KOPT-K1 (cell line): Measurements from ENCODE around the gene CDK4.
"Not testable (repeated sequence)": the region's sequence is repeated elsewhere in the genome, so short reads cannot be mapped to it uniquely, and the experiment has no call there.

ENCODE experiments used
- H3K27ac ChIP-seq: fragments of 200-600 bp; sonication (generic); 2 replicates; pipeline ENCODE4 v1.5.1; 2016; ENCODE audit warnings: antibody characterized with exemption, mild to moderate bottlenecking, low read depth, low read length; ENCODE audit not compliant: poor library complexity, severe bottlenecking
- H3K36me3 ChIP-seq: fragments of 200-600 bp; sonication (generic); 2 replicates; pipeline ENCODE4 v1.5.1; 2017; ENCODE audit warnings: antibody characterized with exemption, mild to moderate bottlenecking, low read length, moderate library complexity; ENCODE audit not compliant: insufficient read depth
- H3K9me3 ChIP-seq: fragments of 200-600 bp; sonication (generic); 2 replicates; pipeline ENCODE4 v1.5.1; 2017; ENCODE audit warnings: antibody characterized with exemption, low read length, mild to moderate bottlenecking; ENCODE audit not compliant: insufficient read depth, poor library complexity, severe bottlenecking

Gene CDK4

GRCh38 chr12:57777367-57777766, 25.3 kb upstream of the CDK4 start:
- H3K36me3 ChIP-seq = no peaks in the 10 kb centered on the region
- H3K9me3 ChIP-seq = no peaks in the 10 kb centered on the region
- H3K27ac ChIP-seq = no peak overlapping the region

- no peaks in the 10 kb centered on the region for H3K36me3 ChIP-seq
- no peaks in the 10 kb centered on the region for H3K9me3 ChIP-seq
- H3K27ac ChIP-seq = no peak overlapping the region
Observed at GRCh38 chr12:57776247-57776587, 24.1 kb upstream of the CDK4 start.

- H3K9me3 ChIP-seq = no peaks in the 10 kb centered on the region
- H3K27ac ChIP-seq = no peak overlapping the region
- peaks cover 3% of the 10 kb centered on the region; the same call in 1 of the 2 replicates for H3K36me3 ChIP-seq
Observed at GRCh38 chr12:57775563-57776246, 23.6 kb upstream of the CDK4 start.

- Histone ChIP-seq H3K9me3 (no peaks in the 10 kb centered on the region), H3K36me3 (peaks cover 10% of the 10 kb centered on the region; the same call in 1 of the 2 replicates), H3K27ac (no peak overlapping the region)
Observed at GRCh38 chr12:57775044-57775443, 22.9 kb upstream of the CDK4 start.

- H3K36me3 ChIP-seq = peaks cover 14% of the 10 kb centered on the region; the same call in 1 of the 2 replicates
- not testable (repeated sequence) for H3K27ac ChIP-seq, H3K9me3 ChIP-seq
Observed at GRCh38 chr12:57774634-57775033, 22.5 kb upstream of the CDK4 start.

- no peaks in the 10 kb centered on the region for H3K9me3 ChIP-seq
- peaks cover 34% of the 10 kb centered on the region for H3K36me3 ChIP-seq
- peak within 1 kb of the TSS; percentile 75 for H3K27ac ChIP-seq
Observed at GRCh38 chr12:57772429-57773322, 20.6 kb upstream of the CDK4 start, which contains the start of gene EEF1AKMT3. Gene EEF1AKMT3, plus strand, starts transcription at chr12:57772614. Its CDS starts 111 bp downstream, at chr12:57772725.

- Histone ChIP-seq H3K9me3 (no peaks in the 10 kb centered on the region), H3K27ac (peak within 1 kb of the TSS; percentile 75), H3K36me3 (peaks cover 39% of the 10 kb centered on the region)
Observed at GRCh38 chr12:57771873-57772428, 19.8 kb upstream of the CDK4 start, which contains the start of gene METTL1. Gene METTL1, minus strand, starts transcription at chr12:57772105. Its CDS starts 22 bp downstream, at chr12:57772083.

GRCh38 chr12:57771236-57771872, 19.2 kb upstream of the CDK4 start:
- Histone ChIP-seq H3K36me3 (peaks cover 39% of the 10 kb centered on the region), H3K27ac (peak overlapping the region; percentile 75), H3K9me3 (no peaks in the 10 kb centered on the region)

- no peaks in the 10 kb centered on the region for H3K9me3 ChIP-seq
- H3K36me3 ChIP-seq = peaks cover 39% of the 10 kb centered on the region
- peak overlapping the region; percentile 75 for H3K27ac ChIP-seq
Observed at GRCh38 chr12:57770734-57771133, 18.6 kb upstream of the CDK4 start.

GRCh38 chr12:57769594-57769993, 17.5 kb upstream of the CDK4 start:
- Histone ChIP-seq H3K36me3 (peaks cover 39% of the 10 kb centered on the region), H3K27ac (no peak overlapping the region)

GRCh38 chr12:57767876-57768275, 15.8 kb upstream of the CDK4 start:
- no peaks in the 10 kb centered on the region for H3K9me3 ChIP-seq
- H3K27ac ChIP-seq = no peak overlapping the region
- peaks cover 43% of the 10 kb centered on the region for H3K36me3 ChIP-seq

More at GRCh38 chr12:57769594-57769993, 17.5 kb upstream of the CDK4 start:
- no peaks in the 10 kb centered on the region for H3K9me3 ChIP-seq

- peaks cover 49% of the 10 kb centered on the region for H3K36me3 ChIP-seq
- no peaks in the 10 kb centered on the region for H3K9me3 ChIP-seq
- no peak overlapping the region for H3K27ac ChIP-seq
Observed at GRCh38 chr12:57767305-57767698, 15.2 kb upstream of the CDK4 start.

GRCh38 chr12:57766464-57767304, 14.6 kb upstream of the CDK4 start, which contains the start of gene CYP27B1:
Gene CYP27B1, minus strand, starts transcription at chr12:57767078. Its CDS starts 37 bp downstream, at chr12:57767041.
- Histone ChIP-seq H3K27ac (no peak within 1 kb of the TSS), H3K36me3 (peaks cover 54% of the 10 kb centered on the region), H3K9me3 (no peaks in the 10 kb centered on the region)
